HS-27A (cell line): ENCODE results near the gene C1QBP.
"Not testable (repeated sequence)": the region's sequence is repeated elsewhere in the genome, so short reads cannot be mapped to it uniquely, and the experiment has no call there.

Experiments
- DNase-seq: peaks from one replicate; pipeline ENCODE4 v3.0.0-alpha.2; 2012; ENCODE audit warnings: low read depth, missing footprints

The C1QBP gene

DNA sequence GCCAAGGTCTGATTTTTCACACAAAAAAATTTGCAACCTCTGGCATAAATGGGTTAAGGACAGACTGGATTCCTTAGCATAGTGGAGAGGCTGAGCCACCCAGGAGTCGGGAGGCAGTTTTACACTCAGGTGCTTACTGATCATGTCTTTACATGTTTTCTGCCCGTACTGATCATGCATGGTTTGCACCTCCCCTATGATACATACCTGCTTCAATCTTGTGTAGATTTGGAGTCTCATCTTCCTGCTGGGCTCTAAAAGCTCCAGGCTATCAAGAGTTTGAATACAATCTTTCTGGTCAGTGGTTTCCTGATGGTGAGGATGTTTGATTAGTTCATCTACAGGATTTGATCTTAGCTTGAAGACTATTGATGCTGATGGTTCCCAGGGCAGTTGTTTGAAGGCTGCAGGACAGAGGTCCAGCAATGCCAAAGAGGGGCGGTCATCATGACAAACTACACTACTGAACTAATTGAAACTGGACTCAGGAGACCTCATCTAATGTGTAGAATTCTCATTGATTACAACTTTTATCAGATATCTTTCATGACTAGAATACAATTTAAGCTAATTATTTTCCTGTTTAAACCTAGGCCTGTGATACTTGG lies 6.9 kb downstream of the C1QBP start:
- DNase-seq: no peak

DNA sequence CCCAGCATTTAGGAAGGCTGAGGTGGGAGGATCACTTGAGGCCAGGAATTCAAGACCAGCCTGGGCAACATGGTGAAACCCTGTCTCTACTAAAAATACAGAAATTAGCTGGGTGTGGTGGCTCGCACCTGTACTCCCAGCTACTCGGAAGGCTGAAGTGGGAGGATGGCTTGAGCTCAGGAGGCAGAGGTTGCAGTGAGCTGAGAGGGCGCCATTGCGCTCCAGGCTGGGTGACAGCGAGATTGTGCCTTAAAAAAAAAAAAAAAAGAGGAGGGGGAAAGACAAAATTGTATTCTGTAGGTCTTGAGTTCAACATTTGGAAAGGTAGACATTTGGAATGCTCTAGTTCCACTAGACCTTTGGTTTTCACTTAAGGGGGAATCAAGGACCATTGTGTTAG lies 7.7 kb downstream of the C1QBP start:
- not testable (repeated sequence) for DNase-seq

DNA sequence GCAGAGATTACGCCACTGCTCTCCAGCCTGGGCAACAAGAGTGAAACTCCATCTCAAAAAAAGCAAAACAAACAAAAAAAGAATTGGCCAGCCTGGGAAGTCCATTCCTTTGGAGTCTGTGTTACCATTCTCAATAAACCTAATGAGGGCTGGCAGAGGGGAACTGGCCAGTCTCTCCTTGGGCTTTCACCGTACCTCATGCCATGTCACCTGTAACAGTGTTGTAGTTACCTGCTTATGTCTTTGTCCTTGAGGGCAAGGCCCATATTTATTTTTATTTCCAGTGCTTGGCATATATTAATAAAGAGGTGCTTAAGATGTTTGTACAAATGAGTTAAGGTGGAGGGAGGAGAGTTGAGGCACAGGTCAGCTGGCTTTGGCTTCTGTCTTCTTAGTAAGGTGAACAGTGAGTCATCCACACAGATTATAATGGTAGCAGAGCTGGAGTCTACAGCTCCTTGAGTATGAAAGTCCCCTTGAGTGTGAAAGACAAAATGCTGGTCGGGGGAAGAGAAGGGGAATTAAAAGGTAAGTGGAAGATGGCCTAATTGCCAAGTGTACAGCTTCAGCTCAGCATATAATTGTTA lies 8.4 kb downstream of the C1QBP start:
- DNase-seq: no peak

DNA sequence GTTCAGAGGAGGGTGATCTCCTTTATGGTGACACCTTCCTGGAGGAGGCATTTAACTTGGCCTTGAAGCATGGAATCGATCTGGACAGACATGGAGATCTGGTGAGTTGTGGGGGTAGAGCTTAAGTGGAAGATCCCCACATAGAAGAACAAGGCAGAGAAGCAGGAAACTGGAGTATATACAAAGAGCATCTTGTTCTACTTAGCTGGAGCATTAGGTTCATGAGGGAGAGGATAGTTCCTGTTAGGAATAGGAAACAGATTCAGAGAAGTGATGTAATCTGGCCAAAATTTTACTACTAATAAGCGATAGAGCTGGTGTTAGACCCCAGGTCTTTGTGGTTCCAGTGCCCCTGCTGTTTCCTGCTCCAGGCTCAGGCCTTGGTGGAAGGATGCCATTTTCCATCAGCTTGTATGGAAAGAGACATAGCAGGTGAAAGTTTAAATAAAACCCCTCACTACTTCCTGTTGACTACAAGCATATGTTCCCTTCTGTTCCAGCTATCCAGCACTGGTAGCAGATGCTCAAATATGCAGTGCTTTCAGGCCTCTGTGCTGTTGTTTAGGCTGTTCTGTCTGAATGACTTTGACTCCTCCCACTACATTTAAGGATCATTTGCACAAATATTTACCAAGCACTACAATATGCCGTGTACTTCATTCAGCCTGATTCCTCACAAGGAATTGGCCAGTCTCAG lies 9.6 kb downstream of the C1QBP start:
- no peak for DNase-seq

DNA sequence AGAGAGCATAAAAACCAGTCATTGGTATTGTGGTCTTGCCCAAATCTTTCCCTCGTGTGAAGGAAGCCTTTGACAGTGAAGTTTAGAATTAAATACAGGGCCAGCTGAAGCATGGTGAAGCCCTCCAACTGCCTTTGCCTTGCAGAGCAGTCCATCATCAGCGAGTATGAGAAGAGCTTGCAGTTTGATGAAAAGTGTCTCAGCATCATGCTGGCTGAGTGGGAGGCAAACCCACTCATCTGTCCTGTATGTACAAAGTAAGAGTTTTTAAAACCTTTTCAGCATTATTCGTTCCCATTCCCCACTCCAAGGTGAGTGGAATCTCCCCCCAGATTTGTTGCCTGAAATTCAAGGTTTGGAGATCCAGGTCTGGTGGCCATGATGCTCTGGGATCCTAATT lies 13.1 kb downstream of the C1QBP start:
- no peak for DNase-seq

DNA sequence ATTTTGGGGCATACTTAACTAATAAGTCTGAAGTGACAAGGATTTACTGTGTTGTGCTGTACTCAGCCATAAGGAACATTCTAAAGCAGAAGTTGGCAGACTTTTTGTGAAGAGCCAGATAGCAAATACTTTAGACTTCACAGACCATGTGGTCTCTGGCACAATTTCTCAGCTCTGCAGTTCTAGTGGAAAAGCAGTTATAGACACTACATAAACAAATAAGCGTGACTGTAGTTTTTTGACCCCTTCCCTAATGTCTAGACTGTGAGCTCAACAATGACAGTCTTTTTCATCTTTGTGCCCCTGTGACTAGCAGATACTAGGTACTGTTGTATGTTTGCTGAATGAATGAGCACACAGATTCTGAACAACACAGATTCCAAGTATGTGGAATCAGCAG lies 14.0 kb downstream of the C1QBP start:
- DNase-seq: no peak

DNA sequence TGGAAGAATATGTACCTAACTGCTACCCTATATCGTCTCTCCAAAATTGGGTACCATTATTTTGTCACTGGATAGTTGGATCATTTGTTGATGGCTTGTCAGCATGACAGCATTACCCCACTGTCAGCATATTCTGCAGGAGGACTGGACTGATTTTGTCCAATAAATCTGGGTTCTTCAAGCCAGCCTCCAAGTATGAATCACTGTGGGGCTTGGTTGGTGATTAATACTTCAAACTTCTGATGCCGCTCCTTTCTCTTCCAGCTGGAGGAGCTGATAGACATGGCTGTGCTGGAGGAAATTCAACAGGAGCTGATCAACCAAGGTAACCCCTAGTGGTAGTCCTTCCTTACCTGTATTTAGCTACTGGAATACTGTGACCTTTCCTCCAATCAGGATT lies 16.4 kb downstream of the C1QBP start:
- no peak for DNase-seq

DNA sequence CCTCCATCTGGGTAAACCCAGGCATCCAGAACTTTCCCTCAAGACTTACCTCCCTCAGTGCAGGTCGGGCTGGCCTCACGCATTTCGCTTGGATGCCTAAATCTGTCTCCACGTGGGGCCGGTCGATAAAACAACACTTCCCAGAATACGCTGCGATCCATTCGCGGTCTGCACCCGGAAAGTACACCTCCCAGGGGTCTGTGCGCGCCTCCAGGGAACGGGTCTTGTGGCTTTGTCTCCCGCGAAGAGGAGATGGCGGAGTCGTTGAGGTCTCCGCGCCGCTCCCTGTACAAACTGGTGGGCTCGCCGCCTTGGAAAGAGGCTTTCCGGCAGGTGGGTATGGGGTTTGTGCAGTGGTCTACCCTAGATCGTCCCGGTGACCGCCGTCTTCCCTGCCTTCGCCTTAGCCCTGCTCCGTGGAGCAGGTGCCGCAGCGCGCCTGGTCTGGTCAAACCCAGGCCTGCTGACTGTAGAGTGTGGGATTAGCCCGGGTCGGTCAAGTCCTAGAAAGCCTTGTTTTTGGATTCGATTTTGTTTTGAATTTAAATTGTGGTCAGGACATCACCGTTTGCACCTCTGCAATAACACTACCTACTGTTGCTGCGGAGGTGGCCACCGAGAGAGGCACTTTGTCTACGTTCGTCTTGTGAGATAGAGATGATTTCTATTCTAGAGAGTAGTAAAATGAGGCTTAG lies 18.8 kb downstream of the C1QBP start, which contains the start of gene RPAIN:
Gene RPAIN, plus strand, starts transcription at position 224 of the 695 bp plus-strand sequence. Its CDS starts 29 bp downstream, at position 253.
- DNase-seq: no peak

DNA sequence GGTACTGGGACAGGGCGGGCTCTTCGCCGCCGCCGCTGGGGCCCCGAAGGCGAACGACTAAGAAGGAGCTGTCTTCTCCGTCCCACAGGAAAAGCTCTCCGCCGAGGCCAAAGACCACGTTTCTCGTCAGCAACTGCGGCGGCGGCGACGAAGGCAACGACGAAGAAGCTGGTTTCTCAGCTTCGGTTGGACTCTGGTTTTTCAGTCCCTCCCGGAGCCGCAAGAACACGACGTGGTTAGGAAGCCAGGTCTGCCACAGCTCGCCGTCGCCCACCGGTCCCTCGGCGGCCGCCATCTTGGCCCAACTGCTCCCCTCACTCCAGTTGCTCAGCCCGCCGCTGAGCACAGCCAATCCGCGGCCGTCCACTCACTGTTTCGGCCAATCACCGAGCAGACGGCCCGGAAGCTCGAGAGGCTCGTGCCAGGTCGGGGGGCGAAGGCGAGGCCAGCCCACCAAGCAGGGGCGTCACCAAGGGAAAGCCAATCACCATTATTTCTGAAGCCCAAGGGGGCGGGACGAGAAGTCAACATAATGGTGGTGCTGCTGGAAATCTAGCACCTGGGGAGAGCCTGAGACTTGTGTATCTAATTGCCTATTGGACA lies 19.5 kb downstream of the C1QBP start, which contains the start of gene NUP88:
Gene NUP88, minus strand, starts transcription at position 307 of the 603 bp plus-strand sequence. Its CDS starts 12 bp downstream, at position 295.
- DNase-seq: peak; percentile 80

DNA sequence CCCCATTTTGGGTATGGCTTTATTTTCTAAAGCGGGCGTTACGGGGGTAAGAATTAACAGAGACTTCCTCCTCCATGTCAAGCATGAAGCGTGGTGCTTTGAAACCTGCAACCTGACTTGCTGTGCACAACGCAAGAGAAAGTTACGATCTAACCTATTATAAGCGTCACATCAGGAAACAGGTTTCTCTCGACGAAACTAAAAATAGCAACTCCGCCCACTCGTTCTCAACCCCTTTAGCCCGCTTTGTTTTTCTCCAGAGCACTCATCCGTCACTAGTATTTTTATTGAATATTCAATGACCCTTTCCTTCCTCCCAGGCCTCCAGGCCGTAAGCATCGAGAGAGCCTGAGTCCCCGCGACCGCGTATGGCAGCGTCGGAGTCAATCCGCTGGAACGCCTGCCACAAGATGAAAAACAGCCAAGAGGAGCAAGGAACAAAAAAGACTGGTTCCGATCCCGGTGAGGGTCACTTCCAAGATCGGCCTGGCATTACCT lies 20.0 kb downstream of the C1QBP start:
- DNase-seq: no peak

DNA sequence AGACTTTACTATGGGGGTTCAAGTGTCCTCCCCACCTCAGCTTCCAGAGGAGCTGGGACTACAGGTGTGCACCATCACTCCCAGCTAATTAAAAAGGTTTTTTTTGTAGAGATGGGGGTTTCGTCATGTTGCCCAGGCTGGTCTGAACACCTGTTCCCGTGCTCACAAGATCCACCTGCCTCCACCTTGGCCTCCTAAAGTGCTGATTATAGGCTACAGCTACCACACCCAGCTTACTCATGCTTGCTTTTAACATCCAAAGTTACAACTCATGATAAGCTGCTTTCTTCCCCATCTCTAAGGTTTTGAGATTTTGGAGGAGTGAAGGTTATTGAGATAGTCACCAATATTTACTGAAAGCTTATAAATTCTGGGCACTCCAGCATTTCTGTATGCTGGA lies 22.1 kb downstream of the C1QBP start:
- DNase-seq: no peak

DNA sequence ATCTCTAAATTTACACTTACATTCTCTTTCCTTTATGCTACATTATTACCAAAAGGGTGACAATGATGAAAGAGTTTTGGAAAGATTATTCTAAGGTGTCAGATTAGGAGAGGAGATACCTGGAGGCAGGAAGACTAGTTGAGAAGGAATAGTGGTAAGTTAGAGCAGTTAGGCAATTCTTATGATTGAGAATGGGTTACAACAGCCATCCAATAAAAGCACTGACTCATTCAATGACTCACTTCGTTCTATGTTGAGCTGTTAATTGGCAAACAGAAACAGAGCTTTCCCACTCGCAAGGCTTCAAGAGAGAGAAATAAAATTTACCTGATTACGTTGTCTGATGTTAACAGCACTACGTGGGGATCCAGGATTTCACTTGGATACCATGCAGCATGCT lies 25.3 kb downstream of the C1QBP start:
- DNase-seq: peak; percentile 29

DNA sequence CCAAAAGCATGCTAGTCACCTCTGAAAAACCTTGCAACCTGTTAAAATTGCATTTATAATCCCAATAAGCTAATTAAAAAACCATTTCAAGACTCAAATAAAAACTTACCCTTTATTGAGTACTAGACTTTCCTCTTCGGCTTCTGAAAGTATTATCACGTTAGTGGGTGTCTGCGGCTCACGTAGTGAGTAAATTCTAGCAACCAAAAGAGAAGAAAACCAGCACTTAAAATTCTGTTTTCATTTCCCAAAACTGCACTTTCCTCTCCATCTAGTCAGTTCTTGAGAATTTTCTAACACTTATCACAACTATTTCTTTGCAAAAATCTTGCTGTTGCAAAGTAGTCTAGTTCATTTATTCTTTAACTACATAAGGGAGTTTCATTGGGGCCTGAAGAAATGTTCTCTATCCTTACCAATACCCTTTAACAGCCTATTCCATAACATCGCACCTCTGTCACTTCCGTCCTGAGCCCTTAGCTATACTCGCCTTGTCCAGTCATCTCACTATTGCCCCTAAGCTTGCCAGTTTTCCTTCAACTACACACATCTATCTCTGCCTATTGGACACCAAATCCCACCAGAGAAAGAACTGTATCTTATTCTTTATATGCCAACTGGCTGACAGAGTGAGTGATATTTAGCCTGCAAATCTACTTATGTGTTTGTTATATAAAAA lies 28.2 kb downstream of the C1QBP start:
- DNase-seq: no peak

DNA sequence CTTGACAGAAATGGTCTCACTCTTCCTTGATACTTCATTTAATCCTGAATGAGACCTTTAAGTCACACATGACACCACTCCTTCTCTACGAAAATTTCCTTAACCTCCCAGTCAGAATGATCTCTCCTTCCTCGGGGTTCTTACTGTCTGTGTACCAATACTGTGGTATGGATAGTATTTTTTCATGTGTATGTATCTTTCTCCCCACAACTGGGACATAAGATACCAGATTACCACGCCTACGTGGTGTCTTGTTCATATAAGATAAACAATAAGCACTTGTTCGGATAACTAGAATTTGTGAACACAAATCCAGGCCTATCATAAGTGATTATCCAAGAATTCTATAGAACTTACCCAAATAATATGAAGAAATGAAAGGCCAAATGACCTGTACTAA lies 30.8 kb downstream of the C1QBP start:
- DNase-seq: no peak

DNA sequence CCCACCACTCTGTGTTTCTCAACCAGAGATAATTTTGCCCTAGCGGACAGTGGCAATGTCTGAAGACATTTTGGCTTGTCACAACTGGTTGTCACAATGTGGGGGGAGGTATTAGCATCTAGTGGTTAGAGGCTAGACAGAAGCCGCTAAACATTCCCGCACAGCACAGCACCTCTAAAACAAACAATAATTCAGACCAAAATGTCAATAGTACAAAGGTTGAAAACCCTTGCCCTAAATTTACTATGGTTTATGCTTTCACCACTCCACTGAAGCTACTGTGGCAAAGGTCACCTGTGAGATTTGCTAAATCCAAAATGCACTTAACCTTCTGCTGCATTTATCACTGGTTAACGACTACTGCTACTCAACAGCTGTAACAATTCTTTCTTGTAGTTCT lies 33.6 kb downstream of the C1QBP start:
- DNase-seq: no peak

DNA sequence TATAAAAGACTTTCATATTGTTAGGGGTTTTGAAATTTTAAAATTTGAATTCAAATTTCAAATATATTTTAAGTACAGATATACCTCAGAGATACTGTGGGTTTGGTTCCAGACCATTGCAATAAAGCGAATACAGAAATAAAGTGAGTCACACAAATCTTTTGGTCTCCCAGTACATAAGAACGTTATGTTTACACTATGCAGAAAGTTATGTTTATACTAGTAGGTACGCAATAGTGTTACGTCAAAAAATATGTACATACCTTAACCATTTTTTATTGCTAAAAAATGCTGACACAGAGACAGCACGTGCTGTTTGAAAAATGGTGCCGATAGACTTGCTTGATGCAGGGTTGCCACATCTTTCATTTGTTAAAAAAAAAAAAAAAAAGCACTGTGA lies 39.2 kb downstream of the C1QBP start:
- no peak for DNase-seq

DNA sequence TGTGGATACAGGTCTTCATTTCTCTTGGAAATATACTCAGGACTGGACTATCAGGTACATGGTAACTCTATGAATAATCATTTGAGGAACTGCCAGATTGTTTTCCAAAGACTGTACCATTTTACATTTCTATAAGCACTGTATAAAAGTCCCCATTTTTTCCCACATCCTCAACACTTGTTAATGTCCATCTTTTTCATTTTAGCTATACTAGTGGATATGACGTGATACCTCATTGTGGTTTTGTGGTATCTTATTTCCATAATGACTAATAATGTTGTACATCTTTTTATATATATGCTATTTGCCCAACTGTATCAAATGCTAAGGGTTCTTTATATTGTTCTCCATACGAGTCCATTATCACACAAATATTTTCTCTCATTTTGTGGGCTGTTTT lies 42.3 kb downstream of the C1QBP start:
- DNase-seq: no peak

DNA sequence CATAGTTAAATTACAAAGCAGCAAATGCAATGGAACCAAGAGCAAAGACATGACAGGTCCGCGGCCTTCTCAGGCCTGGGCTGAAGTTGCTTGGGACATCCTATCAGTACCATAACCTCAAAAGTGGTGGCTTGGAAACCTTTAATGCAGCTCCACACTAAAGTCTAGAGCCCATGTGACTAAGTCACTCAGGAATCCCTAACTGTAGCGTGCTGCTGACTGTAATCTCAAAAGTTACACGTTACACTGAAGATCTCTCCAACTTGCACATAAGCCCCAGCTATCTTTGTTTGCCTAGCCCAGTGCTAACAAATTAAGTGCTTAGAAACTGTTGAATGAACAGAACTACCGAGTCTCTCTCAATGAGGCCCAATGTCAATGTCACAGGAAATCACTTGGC lies 47.3 kb downstream of the C1QBP start:
- DNase-seq: no peak
